GM18951 (cell line): ENCODE results near the gene ST7.
"Not testable (repeated sequence)": the region's sequence is repeated elsewhere in the genome, so short reads cannot be mapped to it uniquely, and the experiment has no call there.

Source experiments
- POLR2A ChIP-seq: IDR thresholded peaks from 4 replicates; pipeline ENCODE4 v1.6.1; 2011; ENCODE audit warnings: mild to moderate bottlenecking; ENCODE audit not compliant: insufficient read length, insufficient read depth; ENCODE audit errors: extremely low read depth
- in situ Hi-C: fragments of 300-500 bp; cut with MboI; formaldehyde crosslinking; loops from one replicate; pipeline ENCODE4 v1.12.0; 2022; ENCODE audit warnings: low sequenced_read_pairs, mixed read lengths, inconsistent platforms; ENCODE audit not compliant: unreplicated experiment

The ST7 gene

GRCh38 chr7:116955801-116956476 is 2.6 kb downstream of the ST7 start:
- in situ Hi-C loops = no loop called here
- no peak for TF ChIP-seq POLR2A

DNA sequence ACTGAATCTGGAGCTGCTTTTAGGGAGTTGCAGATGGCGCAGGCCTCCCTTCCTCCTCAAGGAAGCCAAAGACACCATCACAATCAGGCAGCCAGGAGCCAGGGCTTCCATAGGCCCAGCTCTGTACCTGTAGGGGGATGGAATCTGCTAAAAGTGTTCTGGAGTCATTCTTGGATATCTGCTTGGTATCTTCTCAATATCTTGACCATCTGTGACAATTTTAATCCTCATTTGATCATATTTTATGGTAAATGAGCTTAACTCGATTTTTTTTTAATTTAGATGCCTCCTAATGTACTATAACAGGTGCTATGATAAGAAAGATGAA is 3.1 kb downstream of the ST7 start:
- in situ Hi-C loops = no loop called here

GRCh38 chr7:116957874-116958273 is 4.6 kb downstream of the ST7 start:
- in situ Hi-C loops = no loop called here
- no peak for TF ChIP-seq POLR2A

More for the DNA sequence above, 3.1 kb downstream of the ST7 start:
- no peak for TF ChIP-seq POLR2A

- in situ Hi-C loops = not testable (repeated sequence)
Observed at GRCh38 chr7:116961966-116962673, 8.8 kb downstream of the ST7 start.

- TF ChIP-seq POLR2A = no peak
- in situ Hi-C loops = no loop called here
Observed at GRCh38 chr7:116963234-116963633, 9.9 kb downstream of the ST7 start.

GRCh38 chr7:116966601-116967000 is 13.3 kb downstream of the ST7 start:
- TF ChIP-seq POLR2A = no peak
- in situ Hi-C loops = no loop called here

DNA sequence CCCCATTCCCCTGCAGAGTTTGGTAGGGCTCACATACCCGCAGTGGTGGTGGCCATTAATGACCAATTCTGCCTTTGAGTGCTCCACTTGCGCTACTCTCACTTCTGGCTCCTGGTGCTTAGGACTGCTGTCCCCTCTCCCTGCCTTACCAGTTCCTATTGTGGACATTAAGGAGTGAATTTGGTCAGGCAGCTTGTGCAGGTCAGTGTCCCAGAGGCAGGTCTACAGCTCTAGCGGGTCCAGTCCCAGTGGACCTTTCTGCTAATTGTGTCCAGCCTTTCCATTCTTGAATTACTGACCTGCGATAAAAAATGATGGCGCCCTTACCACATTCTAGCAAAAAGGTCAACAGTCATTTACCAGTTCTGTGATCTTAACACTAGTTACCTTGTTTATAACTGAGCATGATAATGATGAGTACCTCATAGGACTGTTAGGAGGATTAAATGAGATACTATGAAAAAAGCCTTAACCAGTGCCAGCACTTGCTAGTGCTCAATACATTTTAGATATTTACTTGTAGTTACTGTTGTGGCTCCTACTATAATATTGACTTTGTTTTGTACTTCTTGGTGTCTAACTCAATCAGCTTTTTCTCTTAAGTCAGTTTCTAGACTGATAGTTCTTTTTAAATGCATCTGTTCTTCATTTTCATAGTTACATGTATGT is 14.1 kb downstream of the ST7 start:
- TF ChIP-seq POLR2A = no peak
- in situ Hi-C loops = no loop called here

DNA sequence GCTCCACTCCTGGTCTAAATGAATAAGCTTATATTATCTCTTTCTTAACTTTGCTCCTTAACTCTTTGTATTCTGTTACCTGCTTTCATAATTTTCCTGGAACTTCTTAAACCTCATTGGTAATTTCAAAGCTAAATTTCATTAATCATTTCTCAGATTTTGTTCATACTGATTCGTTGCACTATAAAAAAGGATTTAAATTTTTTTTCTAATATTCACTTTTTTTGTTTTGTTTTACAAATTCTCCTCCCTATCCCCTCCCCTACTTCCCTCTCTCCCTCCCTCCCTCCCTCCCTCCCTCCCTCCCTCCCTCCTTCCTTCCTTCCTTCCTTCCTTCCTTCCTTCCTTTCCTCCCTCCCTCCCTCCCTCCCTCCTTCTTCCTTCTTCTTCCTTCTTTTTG is 14.7 kb downstream of the ST7 start:
- TF ChIP-seq POLR2A = no peak
- in situ Hi-C loops = no loop called here

GRCh38 chr7:116968631-116969030 is 15.3 kb downstream of the ST7 start:
- in situ Hi-C loops = no loop called here
- no peak for TF ChIP-seq POLR2A

DNA sequence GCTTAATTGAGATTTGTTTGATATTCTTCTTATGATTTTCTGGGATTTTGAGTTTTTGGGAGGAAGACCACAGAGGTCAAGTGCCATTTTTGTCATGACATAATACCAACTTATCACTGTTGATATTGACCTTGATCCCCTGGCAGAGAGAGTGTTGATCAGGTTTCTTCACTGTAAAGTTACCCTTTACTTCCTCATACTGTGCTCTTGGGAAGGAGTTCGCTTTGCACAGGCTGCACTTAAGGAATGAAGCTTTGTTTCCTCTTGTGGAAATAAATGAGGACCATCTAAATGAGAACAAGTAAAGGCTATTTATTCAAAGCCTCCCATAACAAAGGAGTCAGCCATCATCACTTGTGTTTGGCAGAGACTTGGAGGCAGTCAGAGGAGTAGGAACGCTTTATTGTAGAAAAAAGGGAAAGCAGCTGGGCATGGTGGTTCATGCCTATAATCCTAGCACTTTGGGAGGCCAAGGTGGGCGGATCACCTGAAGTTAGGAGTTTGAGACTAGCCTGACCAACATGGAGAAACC is 16.1 kb downstream of the ST7 start:
- TF ChIP-seq POLR2A = no peak
- in situ Hi-C loops = no loop called here

- in situ Hi-C loops = no loop called here
- TF ChIP-seq POLR2A = no peak
Observed at GRCh38 chr7:116970238-116970910, 17.1 kb downstream of the ST7 start.

GRCh38 chr7:116971153-116971552 is 17.9 kb downstream of the ST7 start:
- in situ Hi-C loops = not testable (repeated sequence)

- in situ Hi-C loops = no loop called here
- no peak for TF ChIP-seq POLR2A
Observed at GRCh38 chr7:116971869-116972268, 18.6 kb downstream of the ST7 start.

DNA sequence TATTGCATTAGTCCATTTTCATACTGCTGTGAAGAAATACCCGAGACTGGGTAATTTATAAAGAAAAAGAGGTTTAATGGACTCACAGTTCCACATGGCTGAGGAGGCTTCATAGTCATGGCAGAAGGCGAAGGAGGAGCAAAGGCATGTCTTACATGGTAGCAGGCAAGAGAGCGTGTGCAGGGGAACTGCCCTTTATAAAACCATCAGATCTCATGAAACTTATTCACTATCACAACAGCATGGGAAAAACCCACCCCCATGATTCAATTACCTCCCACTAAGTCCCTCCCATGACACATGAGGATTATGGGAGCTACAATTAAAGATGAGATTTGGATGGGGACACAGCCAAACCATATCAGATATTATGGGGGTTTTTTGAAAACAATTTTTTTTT is 21.7 kb downstream of the ST7 start:
- in situ Hi-C loops = not testable (repeated sequence)
